GM19397 (cell line): ENCODE measurements around the gene PHOSPHO2.

Source experiments
- ATAC-seq: cut with Tn5 transposase; IDR thresholded peaks from one replicate; pipeline ENCODE4 v1.9.1; 2021; ENCODE audit warnings: mild to moderate bottlenecking, moderate library complexity; ENCODE audit not compliant: unreplicated experiment

Gene PHOSPHO2

GRCh38 chr2:169715379-169716237 is 21.3 kb downstream of the PHOSPHO2 start:
- ATAC-seq, result no peak

DNA sequence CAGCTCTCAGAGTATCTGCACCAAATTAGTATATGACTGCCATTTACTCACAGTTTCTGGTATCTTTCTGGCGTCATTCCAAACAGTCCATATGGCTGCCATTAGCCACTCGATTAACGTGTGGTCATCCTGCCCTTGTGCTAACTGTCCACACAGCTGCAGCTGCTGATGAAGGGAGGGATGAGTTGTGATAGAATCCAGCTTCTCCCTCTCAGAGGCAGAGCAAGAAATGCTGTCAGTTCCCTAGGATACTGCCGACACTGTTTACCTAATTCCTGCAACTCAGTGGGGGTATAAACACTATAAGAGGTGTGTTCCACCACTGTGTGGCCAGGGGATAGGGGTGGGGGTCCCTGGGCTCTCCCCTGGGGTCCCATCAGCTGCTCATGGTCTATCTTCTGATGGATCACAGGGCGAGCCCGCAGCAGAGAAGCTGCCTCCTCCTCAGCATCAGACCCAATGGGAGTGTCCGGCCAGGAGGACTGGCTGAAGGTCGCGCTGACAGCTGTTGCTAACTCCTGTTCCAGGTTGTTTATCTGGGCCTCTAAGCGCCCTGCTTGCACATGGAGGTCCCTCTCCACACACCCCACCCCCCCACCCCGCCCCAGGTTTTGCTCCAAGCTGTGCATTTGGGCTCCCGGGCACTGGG is 22.1 kb downstream of the PHOSPHO2 start:
- no peak for ATAC-seq

DNA sequence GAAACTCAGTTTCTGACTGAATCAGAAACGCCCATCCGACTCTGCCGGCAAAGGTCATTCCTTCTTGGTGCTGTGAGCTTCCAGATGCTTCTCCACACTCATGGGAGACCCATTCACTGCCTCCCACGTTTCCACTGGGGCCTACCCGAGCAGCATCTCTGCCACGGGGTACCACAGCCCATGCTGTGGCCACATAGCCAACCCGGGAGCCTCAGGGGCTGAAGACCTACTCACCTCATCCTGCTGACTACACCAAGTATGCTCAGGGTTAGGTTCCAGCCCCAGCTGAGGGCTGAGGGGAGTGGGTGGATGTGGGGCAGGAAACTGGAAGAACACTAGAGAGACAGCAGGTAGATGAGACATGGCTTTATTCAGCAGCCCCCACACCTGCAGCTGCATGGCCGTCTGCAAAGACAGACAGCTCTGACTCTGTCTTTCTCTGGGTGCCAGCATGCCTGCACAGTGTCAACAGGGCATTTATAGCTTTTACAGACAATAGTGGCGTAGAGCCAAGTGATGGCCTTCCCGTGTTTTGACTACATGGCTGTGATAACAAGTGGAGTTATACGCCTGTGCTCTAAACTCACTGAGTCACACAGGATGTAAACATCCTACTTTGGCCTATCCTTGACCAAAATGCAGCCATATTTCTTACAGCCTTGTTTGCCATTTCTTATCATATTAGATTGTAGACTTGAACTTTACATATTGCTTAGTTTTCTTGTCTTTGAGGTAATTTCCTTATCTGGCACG is 22.8 kb downstream of the PHOSPHO2 start:
- no peak for ATAC-seq

GRCh38 chr2:169717691-169718063 is 23.4 kb downstream of the PHOSPHO2 start:
- ATAC-seq, result no peak

DNA sequence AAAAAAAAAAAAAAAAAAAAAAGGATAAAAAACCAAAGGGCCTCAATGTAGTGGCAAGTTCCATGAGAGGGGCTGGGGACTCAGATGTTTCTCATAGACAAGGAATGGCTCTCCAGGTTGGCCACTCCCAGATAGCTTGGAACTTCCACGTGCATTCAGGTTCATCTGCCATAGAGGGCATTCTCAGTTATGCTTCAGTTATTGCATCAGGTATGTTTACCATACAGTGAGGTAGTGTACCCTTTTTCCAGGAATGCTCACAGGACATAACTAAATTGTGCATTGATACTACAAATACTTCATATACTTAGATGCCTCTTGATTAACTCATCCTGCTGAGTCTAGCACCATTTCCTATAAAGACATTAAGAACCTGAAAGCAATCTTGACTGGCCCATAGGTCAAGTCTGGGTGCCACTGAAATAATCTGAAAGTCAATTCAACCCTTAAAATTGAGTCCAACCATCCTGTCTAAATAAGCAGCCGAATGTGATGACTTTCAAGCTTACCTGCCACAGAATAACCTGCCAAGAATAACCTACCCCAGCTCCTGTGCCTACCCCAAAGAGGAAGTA is 24.7 kb downstream of the PHOSPHO2 start:
- ATAC-seq, result no peak

GRCh38 chr2:169721016-169721415 is 26.7 kb downstream of the PHOSPHO2 start:
- no peak for ATAC-seq

GRCh38 chr2:169727065-169727464 is 32.8 kb downstream of the PHOSPHO2 start:
- ATAC-seq, result no peak

DNA sequence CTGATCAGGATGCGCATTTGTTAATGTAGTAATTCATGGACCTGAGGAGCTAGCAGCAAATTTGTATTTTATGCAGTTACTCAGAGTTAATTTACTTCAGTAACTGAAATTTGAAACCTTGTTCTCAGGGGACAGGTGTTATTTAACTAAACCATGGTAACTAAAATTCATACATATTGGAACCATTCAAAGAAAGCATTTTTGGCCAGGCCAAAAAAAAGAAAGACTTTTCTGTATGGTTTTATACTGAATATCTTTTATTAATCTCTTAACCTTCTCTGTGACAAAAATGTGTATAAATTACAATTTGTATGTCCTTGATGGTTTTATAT is 35.0 kb downstream of the PHOSPHO2 start:
- no peak for ATAC-seq

DNA sequence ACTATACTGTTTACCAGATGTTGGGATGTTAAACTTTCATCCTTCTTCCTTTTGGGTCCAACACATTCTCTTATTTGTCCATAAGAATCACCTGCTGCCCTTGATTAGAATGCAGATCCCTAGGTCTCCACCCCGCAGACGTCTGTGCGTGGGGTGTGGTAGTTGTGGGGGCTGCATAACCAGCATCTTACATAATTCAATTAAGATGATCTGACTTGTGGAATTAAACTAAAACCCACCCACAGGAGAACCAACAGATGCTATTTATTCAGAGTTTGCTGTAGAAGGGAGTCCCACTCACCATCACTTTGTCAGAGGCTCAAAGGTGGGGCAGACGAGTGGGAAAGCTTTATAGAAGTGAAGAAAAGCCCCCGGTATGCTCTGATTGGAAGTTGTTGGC is 37.8 kb downstream of the PHOSPHO2 start:
- no peak for ATAC-seq

GRCh38 chr2:169732583-169733358 is 38.5 kb downstream of the PHOSPHO2 start:
- no peak for ATAC-seq

DNA sequence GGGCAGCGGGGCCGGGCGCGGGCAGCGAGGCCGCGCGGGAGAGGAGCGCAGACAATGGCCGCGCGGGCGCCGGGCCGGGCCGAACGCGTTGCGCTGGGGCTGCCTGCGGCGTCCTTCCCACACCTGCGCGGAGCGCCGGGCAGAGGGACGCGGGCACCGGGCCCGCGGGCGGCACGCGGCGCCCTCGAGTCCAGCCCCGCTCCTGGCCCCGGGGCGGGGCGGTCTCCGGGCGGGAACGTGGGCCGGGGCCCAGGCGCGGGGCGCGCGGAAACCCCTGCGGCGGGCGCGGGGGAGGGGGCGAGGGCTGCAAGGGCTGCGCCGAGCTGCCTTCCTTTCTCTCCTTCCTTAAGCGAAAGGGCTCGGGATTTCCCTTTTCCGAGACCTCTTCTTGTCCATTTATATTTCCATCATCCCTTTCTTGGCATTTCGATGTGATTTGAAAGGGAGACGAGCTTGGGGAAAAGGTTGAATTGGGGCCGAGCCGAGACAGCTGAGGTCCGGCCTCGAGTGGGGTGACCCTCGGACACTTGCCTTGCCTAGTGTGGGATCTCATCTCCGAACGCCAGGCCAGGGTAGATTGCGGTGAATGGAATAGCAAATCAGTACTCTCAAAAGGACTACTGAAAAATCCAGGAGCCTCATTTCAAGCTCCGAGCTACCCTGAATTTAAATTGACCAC is 40.0 kb downstream of the PHOSPHO2 start:
- ATAC-seq, result peak; percentile 49

- ATAC-seq, result no peak
Measured at GRCh38 chr2:169735623-169736022, 41.4 kb downstream of the PHOSPHO2 start.

GRCh38 chr2:169736902-169737301 is 42.6 kb downstream of the PHOSPHO2 start:
- ATAC-seq, result no peak

DNA sequence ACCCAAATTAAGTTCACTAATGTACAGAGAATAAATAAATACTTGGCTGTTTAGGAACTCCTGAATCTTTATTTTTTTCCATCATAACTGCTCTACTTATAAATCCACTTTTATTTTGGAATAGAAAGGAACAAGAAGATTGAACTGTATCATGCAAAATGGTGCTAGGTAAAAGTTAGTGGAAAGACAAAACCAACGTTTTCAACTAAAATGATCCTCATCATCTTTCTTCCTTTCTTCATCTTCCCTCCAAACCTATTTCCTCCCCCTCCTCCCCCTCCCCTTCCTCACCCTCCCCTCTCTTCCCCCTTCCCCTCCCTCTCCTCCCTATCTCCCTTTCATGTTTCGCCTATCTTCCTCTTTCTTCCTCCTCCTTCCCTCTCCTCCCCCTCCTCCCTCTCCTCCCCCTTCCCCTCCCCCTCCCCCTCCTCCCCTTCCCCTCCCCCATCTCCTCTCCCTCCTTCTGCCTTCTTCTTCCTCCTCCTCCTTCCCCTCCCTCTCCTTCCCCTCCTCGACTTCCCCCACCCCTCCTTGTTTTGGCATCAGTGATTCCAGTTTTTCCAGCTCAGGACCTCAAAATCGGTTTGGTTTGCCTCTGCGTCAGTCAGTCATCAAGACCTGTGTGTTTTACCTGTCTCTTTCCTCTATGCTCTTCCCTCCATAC is 44.4 kb downstream of the PHOSPHO2 start:
- ATAC-seq, result no peak

- no peak for ATAC-seq
Measured at GRCh38 chr2:169739351-169739750, 45.1 kb downstream of the PHOSPHO2 start.

GRCh38 chr2:169743549-169743948 is 49.3 kb downstream of the PHOSPHO2 start:
- no peak for ATAC-seq

GRCh38 chr2:169746240-169746639 is 52.0 kb downstream of the PHOSPHO2 start:
- no peak for ATAC-seq

DNA sequence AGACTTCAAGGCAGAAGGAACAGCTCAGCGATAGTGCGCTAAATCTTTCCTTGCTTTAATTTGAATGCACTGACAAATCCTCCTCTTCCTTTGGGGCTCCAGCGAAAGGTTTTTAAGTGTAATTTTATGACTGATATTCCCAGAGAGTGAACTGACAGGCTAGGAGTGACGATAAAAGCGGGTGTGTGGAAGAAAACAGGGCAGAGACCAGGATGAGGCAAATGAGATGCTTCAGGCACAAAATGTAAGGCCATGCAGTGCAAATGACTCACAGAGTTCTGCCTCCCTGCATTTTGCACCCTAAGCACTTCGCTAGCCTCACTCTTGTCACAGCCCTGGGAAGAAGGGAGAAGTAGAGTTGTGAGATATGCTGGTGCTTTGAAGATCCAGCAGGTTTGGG is 54.0 kb downstream of the PHOSPHO2 start:
- ATAC-seq, result no peak
